ENCODE data around the gene SALL1.

DNA sequence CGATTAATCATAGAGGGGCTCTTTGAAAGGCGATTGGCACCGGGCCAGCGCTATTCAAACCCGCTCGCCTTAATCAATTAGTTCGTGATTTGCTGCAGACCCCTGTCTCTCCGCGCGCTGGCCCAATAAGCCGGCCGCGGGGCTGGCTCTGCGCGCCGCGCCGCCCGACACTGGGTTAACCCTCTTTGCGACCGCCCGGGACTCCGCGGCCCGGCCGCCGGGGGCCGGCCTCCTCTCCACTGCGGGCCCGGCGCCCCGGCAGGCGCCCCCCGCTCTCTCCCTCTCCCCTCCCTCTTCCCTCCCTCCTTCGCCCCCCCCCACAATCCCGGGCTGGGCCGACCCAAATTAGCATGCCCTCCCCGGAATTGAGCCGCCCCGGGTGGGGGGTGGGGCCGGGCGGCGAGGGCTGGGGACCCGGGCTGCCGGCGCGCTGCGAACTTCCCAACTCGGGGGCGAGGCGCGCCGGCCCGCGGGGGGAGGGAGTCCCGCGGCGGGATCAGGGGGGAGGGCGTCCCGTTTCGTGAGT lies 428 bp upstream of the SALL1 start:
- no peak for TF ChIP-seq EP300 (IDR thresholded peaks at IDR 0.05)
- TF ChIP-seq, protein P1, sequence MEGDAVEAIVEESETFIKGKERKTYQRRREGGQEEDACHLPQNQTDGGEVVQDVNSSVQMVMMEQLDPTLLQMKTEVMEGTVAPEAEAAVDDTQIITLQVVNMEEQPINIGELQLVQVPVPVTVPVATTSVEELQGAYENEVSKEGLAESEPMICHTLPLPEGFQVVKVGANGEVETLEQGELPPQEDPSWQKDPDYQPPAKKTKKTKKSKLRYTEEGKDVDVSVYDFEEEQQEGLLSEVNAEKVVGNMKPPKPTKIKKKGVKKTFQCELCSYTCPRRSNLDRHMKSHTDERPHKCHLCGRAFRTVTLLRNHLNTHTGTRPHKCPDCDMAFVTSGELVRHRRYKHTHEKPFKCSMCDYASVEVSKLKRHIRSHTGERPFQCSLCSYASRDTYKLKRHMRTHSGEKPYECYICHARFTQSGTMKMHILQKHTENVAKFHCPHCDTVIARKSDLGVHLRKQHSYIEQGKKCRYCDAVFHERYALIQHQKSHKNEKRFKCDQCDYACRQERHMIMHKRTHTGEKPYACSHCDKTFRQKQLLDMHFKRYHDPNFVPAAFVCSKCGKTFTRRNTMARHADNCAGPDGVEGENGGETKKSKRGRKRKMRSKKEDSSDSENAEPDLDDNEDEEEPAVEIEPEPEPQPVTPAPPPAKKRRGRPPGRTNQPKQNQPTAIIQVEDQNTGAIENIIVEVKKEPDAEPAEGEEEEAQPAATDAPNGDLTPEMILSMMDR (IDR thresholded peaks at IDR 0.05) = no peak
- no peak for TF ChIP-seq POLR2AphosphoS5 (IDR thresholded peaks at IDR 0.05)

Measured in suprapubic skin (tissue), 4 donors.